Liver (tissue), 9 donors: ENCODE results near the gene TENM3. TPM values are rescaled to one million over a fixed set of nuclear protein-coding genes. Genes with fewer than 3 reads are reported as not detected.

Experiments used
- DNase-seq: peaks from one replicate; pipeline ENCODE4 v3.0.0-alpha.2; 2017; ENCODE audit warnings: low spot score
- H3K27ac ChIP-seq, 2 donors: one replicate each; pipeline ENCODE4 v1.7.0; 2013; ENCODE audit warnings: inconsistent platforms in 2 of 2, low read length in 2 of 2, control low read depth in 1 of 2, low read depth in 1 of 2, mild to moderate bottlenecking in 1 of 2
- H3K27me3 ChIP-seq, 4 donors: one replicate each; pipeline versions ENCODE4 v1.6.1 to v1.7.0; 2013; ENCODE audit warnings: low read length in 3 of 4, inconsistent platforms in 1 of 4, mild to moderate bottlenecking in 1 of 4, moderate library complexity in 1 of 4; ENCODE audit not compliant: control insufficient read depth in 4 of 4, insufficient read depth in 4 of 4
- H3K36me3 ChIP-seq, 4 donors: one replicate each; pipeline versions ENCODE4 v1.6.1 to v1.7.0; 2013; ENCODE audit warnings: low read length in 3 of 4, mild to moderate bottlenecking in 3 of 4, low read depth in 1 of 4, moderate library complexity in 1 of 4; ENCODE audit not compliant: control insufficient read depth in 4 of 4, insufficient read depth in 3 of 4
- H3K4me1 ChIP-seq, 4 donors: one replicate each; pipeline versions ENCODE4 v1.6.1 to v1.7.0; 2013; ENCODE audit warnings: low read length in 3 of 4, mild to moderate bottlenecking in 3 of 4, moderate library complexity in 1 of 4; ENCODE audit not compliant: control insufficient read depth in 4 of 4, insufficient read depth in 4 of 4
- H3K4me3 ChIP-seq, 3 donors: one replicate each; pipeline versions ENCODE4 v1.6.1 to v1.7.0; 2013; ENCODE audit warnings: low read length in 3 of 3, control low read depth in 1 of 3, low read depth in 1 of 3, mild to moderate bottlenecking in 1 of 3
- H3K9ac ChIP-seq, 2 donors: one replicate each; pipeline ENCODE4 v1.7.0; 2013; ENCODE audit warnings: low read length in 2 of 2, mild to moderate bottlenecking in 2 of 2, moderate library complexity in 2 of 2, control low read depth in 1 of 2, low read depth in 1 of 2
- H3K9me3 ChIP-seq, 4 donors: one replicate each; pipeline versions ENCODE4 v1.6.1 to v1.7.0; 2013; ENCODE audit warnings: low read length in 3 of 4; ENCODE audit not compliant: control insufficient read depth in 4 of 4
- ATF3 ChIP-seq: IDR thresholded peaks from 2 replicates; pipeline ENCODE4 v1.6.1; 2016; ENCODE audit warnings: antibody characterized with exemption
- EGR1 ChIP-seq, 2 donors: IDR thresholded peaks; 2 replicates each; pipeline ENCODE4 v1.6.1; 2016 to 2018; ENCODE audit warnings: antibody characterized with exemption in 2 of 2, low read depth in 2 of 2
- FOXA1 ChIP-seq: IDR thresholded peaks from 2 replicates; pipeline ENCODE4 v1.6.1; 2016; ENCODE audit warnings: antibody characterized with exemption
- FOXA2 ChIP-seq: IDR thresholded peaks from 2 replicates; pipeline ENCODE4 v1.6.1; 2016; ENCODE audit warnings: antibody characterized with exemption
- GABPA ChIP-seq, 2 donors: IDR thresholded peaks in 1 of 2; conservative IDR thresholded peaks in 1 of 2; 2 replicates each; pipeline ENCODE4 v1.6.1; 2016; ENCODE audit warnings: antibody characterized with exemption in 2 of 2, mild to moderate bottlenecking in 1 of 2, moderate library complexity in 1 of 2
- HNF4A ChIP-seq, 2 donors: conservative IDR thresholded peaks; 2 replicates each; pipeline ENCODE4 v1.6.1; 2016; ENCODE audit warnings: antibody characterized with exemption in 2 of 2, mild to moderate bottlenecking in 2 of 2
- HNF4G ChIP-seq: IDR thresholded peaks from 2 replicates; pipeline ENCODE4 v1.6.1; 2016; ENCODE audit warnings: antibody characterized with exemption
- JUND ChIP-seq, 2 donors: IDR thresholded peaks; 2 replicates each; pipeline ENCODE4 v1.6.1; 2016; ENCODE audit warnings: antibody characterized with exemption in 2 of 2
- MAX ChIP-seq: IDR thresholded peaks from 2 replicates; pipeline ENCODE4 v1.6.1; 2016; ENCODE audit warnings: antibody characterized with exemption
- NR2F2 ChIP-seq: IDR thresholded peaks from 2 replicates; pipeline ENCODE4 v1.6.1; 2016; ENCODE audit warnings: antibody characterized with exemption
- RAD21 ChIP-seq, 2 donors: IDR thresholded peaks; 2 replicates each; pipeline ENCODE4 v1.6.1; 2016; ENCODE audit warnings: antibody characterized with exemption in 2 of 2, mild to moderate bottlenecking in 2 of 2
- RXRA ChIP-seq, 2 donors: IDR thresholded peaks; 2 replicates each; pipeline ENCODE4 v1.6.1; 2017 to 2018; ENCODE audit warnings: antibody characterized with exemption in 2 of 2, mild to moderate bottlenecking in 1 of 2
- SP1 ChIP-seq: IDR thresholded peaks from 2 replicates; pipeline ENCODE4 v1.6.1; 2018; ENCODE audit warnings: antibody characterized with exemption, mild to moderate bottlenecking
- TAF1 ChIP-seq: conservative IDR thresholded peaks from 2 replicates; pipeline ENCODE4 v1.6.1; 2016; ENCODE audit warnings: antibody characterized with exemption, mild to moderate bottlenecking
- YY1 ChIP-seq: IDR thresholded peaks from 2 replicates; pipeline ENCODE4 v1.6.1; 2016; ENCODE audit warnings: antibody characterized with exemption, mild to moderate bottlenecking
- WGBS: extraction: QIAGEN DNeasy Blood & Tissue Kit; methylation state at CpG from one replicate; pipeline ENCODE4 v1.1.7; 2013; 5-methylcytosine and 5-hydroxymethylcytosine counted together
- polyA plus RNA-seq, 2 donors: library from polyadenylated mRNA; stranded (reverse) in 1 of 2; unstranded in 1 of 2; fragments of 200-250 nt in 1 of 2; fragments of >200 nt in 1 of 2; fragmentation: Nextera tagmentation in 1 of 2; extraction: Ambion mirVana in 1 of 2; gene quantifications; one replicate each; pipeline versions ENCODE4 v1.2.1 to v1.2.3, GENCODE V29; 2013 to 2015
- total RNA-seq, 2 donors: library from RNA; depleted of rRNA; stranded (reverse); fragments of >200 nt; gene quantifications; one replicate each; pipeline ENCODE4 v1.2.3, GENCODE V29; 2014
- TF ChIP-seq, protein P1 (sequence below): IDR thresholded peaks from 2 replicates; pipeline ENCODE4 v1.6.1; 2016; ENCODE audit warnings: antibody characterized with exemption
- TF ChIP-seq, protein P2 (sequence below): fragments of 150-350 bp; IDR thresholded peaks from 2 replicates; pipeline ENCODE4 v1.5.1; 2017; ENCODE audit warnings: improper control_type of control experiment, low read depth, low read length; ENCODE audit not compliant: missing input control
- TF ChIP-seq, protein P3 (sequence below): IDR thresholded peaks from 2 replicates; pipeline ENCODE4 v1.6.1; 2016; ENCODE audit warnings: antibody characterized with exemption, mild to moderate bottlenecking
- donor health status: healthy.
- donor health status: healthy.
- donor health status: healthy.
- donor health status: healthy.
- donor health status: healthy.

Gene TENM3
- total and polyA plus RNA-seq, 4 donors = 0.32 to 16.8 (median 0.70) TPM

GRCh38 chr4:182818926-182819730 is 575.9 kb downstream of the TENM3 start:
- TF ChIP-seq YY1 (no peak), JUND (IDR thresholded peaks at IDR 0.05) (no peak), SP1 (no peak), FOXA2 (no peak), MAX (no peak), RAD21 (IDR thresholded peaks at IDR 0.05) (no peak), TAF1 (no peak), EGR1 (IDR thresholded peaks at IDR 0.05; ENCODE audit: low read depth in 2 of 2) (no peak), GABPA (IDR thresholded peaks at IDR 0.05 in 1 of 2, conservative IDR thresholded peaks at IDR 0.05 in 1 of 2) (no peak), HNF4A (conservative IDR thresholded peaks at IDR 0.05) (no peak), FOXA1 (no peak), NR2F2 (no peak), ATF3 (no peak), HNF4G (no peak), RXRA (IDR thresholded peaks at IDR 0.05) (no peak)
- TF ChIP-seq, protein P1, sequence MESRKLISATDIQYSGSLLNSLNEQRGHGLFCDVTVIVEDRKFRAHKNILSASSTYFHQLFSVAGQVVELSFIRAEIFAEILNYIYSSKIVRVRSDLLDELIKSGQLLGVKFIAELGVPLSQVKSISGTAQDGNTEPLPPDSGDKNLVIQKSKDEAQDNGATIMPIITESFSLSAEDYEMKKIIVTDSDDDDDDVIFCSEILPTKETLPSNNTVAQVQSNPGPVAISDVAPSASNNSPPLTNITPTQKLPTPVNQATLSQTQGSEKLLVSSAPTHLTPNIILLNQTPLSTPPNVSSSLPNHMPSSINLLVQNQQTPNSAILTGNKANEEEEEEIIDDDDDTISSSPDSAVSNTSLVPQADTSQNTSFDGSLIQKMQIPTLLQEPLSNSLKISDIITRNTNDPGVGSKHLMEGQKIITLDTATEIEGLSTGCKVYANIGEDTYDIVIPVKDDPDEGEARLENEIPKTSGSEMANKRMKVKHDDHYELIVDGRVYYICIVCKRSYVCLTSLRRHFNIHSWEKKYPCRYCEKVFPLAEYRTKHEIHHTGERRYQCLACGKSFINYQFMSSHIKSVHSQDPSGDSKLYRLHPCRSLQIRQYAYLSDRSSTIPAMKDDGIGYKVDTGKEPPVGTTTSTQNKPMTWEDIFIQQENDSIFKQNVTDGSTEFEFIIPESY = no peak
- TF ChIP-seq, protein P2, sequence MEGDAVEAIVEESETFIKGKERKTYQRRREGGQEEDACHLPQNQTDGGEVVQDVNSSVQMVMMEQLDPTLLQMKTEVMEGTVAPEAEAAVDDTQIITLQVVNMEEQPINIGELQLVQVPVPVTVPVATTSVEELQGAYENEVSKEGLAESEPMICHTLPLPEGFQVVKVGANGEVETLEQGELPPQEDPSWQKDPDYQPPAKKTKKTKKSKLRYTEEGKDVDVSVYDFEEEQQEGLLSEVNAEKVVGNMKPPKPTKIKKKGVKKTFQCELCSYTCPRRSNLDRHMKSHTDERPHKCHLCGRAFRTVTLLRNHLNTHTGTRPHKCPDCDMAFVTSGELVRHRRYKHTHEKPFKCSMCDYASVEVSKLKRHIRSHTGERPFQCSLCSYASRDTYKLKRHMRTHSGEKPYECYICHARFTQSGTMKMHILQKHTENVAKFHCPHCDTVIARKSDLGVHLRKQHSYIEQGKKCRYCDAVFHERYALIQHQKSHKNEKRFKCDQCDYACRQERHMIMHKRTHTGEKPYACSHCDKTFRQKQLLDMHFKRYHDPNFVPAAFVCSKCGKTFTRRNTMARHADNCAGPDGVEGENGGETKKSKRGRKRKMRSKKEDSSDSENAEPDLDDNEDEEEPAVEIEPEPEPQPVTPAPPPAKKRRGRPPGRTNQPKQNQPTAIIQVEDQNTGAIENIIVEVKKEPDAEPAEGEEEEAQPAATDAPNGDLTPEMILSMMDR = no peak
- TF ChIP-seq, protein P3, sequence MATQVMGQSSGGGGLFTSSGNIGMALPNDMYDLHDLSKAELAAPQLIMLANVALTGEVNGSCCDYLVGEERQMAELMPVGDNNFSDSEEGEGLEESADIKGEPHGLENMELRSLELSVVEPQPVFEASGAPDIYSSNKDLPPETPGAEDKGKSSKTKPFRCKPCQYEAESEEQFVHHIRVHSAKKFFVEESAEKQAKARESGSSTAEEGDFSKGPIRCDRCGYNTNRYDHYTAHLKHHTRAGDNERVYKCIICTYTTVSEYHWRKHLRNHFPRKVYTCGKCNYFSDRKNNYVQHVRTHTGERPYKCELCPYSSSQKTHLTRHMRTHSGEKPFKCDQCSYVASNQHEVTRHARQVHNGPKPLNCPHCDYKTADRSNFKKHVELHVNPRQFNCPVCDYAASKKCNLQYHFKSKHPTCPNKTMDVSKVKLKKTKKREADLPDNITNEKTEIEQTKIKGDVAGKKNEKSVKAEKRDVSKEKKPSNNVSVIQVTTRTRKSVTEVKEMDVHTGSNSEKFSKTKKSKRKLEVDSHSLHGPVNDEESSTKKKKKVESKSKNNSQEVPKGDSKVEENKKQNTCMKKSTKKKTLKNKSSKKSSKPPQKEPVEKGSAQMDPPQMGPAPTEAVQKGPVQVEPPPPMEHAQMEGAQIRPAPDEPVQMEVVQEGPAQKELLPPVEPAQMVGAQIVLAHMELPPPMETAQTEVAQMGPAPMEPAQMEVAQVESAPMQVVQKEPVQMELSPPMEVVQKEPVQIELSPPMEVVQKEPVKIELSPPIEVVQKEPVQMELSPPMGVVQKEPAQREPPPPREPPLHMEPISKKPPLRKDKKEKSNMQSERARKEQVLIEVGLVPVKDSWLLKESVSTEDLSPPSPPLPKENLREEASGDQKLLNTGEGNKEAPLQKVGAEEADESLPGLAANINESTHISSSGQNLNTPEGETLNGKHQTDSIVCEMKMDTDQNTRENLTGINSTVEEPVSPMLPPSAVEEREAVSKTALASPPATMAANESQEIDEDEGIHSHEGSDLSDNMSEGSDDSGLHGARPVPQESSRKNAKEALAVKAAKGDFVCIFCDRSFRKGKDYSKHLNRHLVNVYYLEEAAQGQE = no peak
- Histone ChIP-seq H3K27me3 (no peaks in the 10 kb centered on the region), H3K9me3 (no peaks in the 10 kb centered on the region), H3K36me3 (no peaks in the 10 kb centered on the region), H3K27ac (no peak overlapping the region), H3K9ac (no peak overlapping the region), H3K4me1 (no peaks in the 10 kb centered on the region), H3K4me3 (no peak overlapping the region)
- DNase-seq = no peak
- WGBS = 90% methylated on average over 22 of the region's 22 CpGs
